HG03066 (cell line): ENCODE data around the gene ECE1.

Experiments
- ATAC-seq: cut with Tn5 transposase; IDR thresholded peaks from one replicate; pipeline ENCODE4 v1.9.1; 2021; ENCODE audit warnings: low read depth; ENCODE audit not compliant: unreplicated experiment

Gene ECE1

DNA sequence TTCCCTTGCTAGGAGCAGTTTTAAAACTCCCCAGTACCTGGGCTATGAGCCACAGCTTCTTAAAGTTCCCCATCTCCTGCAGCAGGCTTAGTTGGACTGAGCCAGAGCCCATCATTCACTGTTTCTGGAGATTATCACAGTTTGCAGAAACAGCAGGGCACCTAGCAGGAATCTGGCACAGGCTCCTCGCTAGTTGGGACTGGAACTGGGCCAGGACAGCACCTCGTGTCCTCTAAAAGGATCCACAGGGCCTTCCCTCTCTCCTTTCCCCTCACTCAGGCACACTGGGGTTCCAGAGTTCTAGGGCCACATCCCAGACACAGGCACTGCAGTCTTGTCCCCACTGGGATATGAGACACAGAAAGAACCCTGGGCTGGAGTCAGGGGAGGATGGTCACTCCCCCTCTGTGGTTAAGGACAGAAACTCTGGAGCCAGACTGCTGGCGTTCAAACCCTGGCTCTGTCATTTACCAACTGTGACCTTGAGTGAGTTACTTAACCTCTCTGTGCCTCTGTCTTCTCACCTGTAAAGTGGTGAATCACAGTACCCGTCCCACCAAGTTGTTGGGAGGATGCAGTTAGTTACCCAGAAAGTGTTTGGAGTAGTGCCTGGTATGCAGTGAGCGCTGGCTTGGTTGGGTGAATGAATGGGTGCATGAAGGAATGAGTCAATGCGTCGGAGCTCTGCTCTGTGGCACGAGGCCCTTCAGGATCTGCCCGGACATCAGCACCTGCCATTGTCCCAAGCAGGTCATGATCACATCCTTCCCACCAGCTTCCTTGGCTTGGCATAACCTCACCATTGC, 18.8 kb upstream of the ECE1 start:
- ATAC-seq, result no peak

DNA sequence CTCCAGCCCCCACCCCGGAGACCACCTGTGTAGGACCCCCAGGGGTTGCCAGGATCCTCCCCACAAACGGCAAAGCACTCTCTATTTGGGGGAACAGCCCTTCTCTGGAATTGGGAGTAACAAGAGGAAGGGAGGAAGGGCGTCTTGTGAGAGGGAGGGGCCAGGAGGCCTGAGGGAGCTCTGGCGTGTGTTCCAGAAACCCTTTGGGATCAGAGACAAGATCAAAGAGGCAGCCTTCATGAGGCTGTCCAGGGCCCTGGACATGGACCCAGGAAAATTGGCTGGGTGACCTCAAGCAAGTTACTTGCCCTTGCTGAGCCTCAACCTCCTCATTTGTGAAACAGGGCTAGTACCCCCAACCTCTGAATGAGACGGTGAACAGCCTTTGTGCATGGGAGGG, 18.1 kb upstream of the ECE1 start:
- ATAC-seq, result no peak

- ATAC-seq, result no peak
Measured at GRCh38 chr1:21307663-21308305, 17.5 kb upstream of the ECE1 start.

GRCh38 chr1:21307210-21307609, 16.9 kb upstream of the ECE1 start:
- no peak for ATAC-seq

- no peak for ATAC-seq
Measured at GRCh38 chr1:21305900-21306189, 15.6 kb upstream of the ECE1 start.

GRCh38 chr1:21305155-21305899, 15.1 kb upstream of the ECE1 start:
- no peak for ATAC-seq

- no peak for ATAC-seq
Measured at GRCh38 chr1:21304488-21304887, 14.2 kb upstream of the ECE1 start.

DNA sequence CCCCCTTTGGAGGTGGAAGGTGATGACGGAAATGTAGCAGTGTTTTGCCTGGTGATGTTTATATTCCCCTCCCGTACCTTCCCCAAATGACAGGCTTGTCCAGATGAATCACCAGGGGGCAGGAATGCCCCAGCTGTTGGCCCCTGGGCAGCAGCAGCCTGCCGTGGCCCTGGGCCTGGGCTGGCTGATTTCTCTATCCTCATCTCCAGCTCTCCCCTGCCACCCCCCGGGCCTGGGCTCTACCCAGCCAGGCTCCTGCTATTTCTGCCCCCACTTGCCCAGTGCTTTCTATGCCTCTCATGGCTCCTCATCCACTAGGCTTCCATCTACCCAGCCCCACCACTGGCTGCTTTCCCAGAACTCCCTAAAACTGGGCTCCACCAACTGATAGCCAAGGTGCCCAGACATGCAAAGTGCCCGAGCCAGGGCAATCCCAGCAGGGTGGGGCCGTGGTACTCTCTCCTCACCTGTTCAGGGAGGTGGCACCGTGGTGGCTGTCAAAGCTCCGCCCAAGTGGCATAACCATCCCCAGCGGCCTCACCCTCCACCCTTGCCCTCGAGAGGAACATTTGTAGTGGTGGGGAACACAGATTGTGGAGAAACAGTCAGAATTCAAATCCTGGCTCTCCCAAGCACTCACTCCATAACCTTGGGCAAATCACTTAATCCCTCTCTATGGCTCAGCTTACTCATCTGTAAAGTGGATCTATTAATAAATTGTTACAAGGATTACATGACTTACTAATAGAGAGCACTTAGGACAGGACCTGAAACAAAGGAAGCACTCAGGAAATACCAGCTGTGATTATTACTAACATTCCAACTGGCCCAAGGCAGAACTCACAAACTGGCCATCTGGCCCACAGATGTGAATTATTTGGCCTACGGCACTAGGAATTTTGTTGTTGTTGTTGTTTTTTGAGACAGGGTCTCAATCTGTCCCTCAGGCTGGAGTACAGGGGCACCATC, 12.8 kb upstream of the ECE1 start:
- no peak for ATAC-seq

GRCh38 chr1:21301794-21302440, 11.7 kb upstream of the ECE1 start:
- no peak for ATAC-seq

DNA sequence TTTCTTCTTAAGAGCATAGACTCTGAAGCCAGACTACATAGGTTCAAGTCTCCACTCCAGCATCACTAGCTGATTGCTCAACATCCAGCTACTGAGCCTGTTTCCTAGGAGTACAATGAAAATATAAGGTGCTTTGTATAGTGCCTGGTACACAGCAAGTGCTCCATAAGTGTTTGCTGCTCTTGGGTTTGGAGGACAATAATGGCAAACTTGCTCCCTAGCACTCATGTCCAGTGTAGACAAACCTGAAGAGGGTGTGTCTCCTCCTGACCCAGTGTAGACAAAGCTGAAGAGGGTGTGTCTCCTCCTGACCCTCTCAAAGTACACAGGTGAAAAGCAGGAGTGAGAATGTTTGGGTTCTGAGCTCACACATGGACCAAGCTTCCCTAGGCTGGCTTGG, 10.5 kb upstream of the ECE1 start:
- ATAC-seq, result no peak

DNA sequence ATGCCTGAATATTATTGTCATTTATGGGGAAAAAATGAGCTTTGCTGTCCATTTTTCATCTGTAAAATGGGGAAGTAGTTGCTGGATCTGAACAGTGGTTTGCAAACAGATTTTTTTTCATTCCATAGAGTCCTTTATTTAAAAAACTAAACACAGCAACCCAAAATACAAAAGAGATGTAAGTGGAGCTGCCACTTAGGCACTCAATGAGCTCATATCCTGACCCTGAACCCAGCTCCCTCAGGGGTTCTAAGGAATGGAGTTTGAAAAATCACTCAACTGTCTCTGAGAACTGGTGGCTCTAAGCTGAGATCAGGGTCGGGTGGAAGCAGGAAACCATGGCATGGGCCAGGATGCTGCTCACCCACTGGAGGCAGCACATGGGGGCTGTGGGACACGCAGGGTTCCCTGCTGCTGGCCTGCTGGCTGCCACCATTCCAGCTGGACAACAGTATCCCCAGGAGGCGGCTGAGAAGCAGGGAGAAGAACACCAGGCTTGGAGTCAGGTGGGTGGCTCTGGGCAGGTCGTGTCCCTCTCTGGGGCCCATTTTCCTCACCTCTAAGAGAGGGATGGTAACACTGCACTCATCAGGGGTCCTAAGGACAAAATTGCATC, 9.6 kb upstream of the ECE1 start:
- no peak for ATAC-seq

GRCh38 chr1:21298981-21299391, 8.7 kb upstream of the ECE1 start:
- ATAC-seq, result no peak

GRCh38 chr1:21297975-21298374, 7.7 kb upstream of the ECE1 start:
- no peak for ATAC-seq

- no peak for ATAC-seq
Measured at GRCh38 chr1:21296509-21297354, 6.5 kb upstream of the ECE1 start.

- ATAC-seq, result no peak
Measured at GRCh38 chr1:21295545-21295944, 5.3 kb upstream of the ECE1 start.

GRCh38 chr1:21295002-21295401, 4.7 kb upstream of the ECE1 start:
- ATAC-seq, result no peak

DNA sequence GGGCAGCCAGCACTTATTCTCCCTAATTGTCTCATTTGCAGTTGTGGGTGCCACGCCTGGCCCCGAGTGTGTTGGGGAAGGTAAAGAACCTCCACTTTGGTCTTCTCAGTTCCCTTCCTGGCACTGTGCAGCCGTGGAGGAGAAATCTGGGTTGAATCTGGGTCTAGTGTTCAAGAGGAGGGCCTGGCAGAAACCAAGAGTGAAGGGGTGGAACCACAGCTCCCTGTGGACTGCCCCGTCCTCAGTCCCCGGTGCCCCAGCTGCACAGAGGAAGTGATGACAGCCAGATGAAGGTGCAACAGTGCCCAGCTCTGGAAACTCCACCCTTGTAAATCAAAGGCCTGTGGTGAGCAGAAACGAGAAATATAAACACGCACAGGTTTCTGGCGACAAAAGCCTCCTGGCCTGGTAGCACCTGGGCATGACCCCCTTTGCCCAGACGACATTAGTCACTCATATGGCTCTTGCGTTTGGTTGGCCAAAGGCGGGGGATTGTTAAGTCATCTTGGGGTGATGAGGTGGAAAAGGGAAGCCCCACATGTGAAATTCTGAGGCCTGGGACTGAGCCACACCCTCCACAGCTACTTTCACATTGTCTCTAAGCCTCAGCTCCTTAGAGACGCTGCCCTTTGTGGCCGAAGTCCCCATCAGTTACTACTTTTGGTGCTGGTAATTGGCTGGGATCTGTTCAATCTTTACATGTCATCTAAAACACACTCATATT, 4.2 kb upstream of the ECE1 start:
- peak; percentile 57 for ATAC-seq
